Pancreas (tissue), 10 donors: ENCODE results near the gene FGFR2. TPM values are rescaled to one million over a fixed set of nuclear protein-coding genes. Genes with fewer than 3 reads are reported as not detected.

ENCODE experiments used
- ATAC-seq, 4 donors: fragments of 200-7000 bp; cut with Tn5 transposase; one replicate each; pipeline versions ENCODE4 v1.8.0 to v1.9.1; 2020; ENCODE audit warnings: mild to moderate bottlenecking in 4 of 4, moderate library complexity in 4 of 4
- DNase-seq, 6 donors: peaks; one replicate each; pipeline ENCODE4 v3.0.0-alpha.2; 2020
- FAIRE-seq: peaks from 2 replicates; lab custom pipeline; 2012; peaks lifted over from hg19 to GRCh38; lab: Jason Lieb, UNC
- H3K27ac ChIP-seq, 4 donors: fragments of 200-600 bp; sonication (generic); 1 replicate in 3 of 4; 2 replicates in 1 of 4; pipeline versions ENCODE4 v1.5.0 to v1.8.0; 2020
- H3K27me3 ChIP-seq, 4 donors: fragments of 200-600 bp; one replicate each; pipeline ENCODE4 v1.8.0; 2021
- H3K36me3 ChIP-seq, 3 donors: fragments of 200-600 bp; sonication (generic) in 1 of 3; one replicate each; pipeline versions ENCODE4 v1.5.0 to v1.8.0; 2020 to 2021
- H3K4me1 ChIP-seq, 3 donors: fragments of 200-600 bp; one replicate each; pipeline ENCODE4 v1.8.0; 2021
- H3K4me3 ChIP-seq, 4 donors: fragments of 200-600 bp; sonication (generic) in 2 of 4; one replicate each; pipeline versions ENCODE4 v1.5.0 to v1.8.0; 2020 to 2021
- H3K9me3 ChIP-seq, 4 donors: fragments of 200-600 bp; one replicate each; pipeline ENCODE4 v1.8.0; 2021
- WGBS, 2 donors: extraction: QIAGEN DNeasy Blood & Tissue Kit; methylation state at CpG; one replicate each; pipeline ENCODE4 v1.1.7; 2013; 5-methylcytosine and 5-hydroxymethylcytosine counted together
- intact Hi-C, 3 donors: fragments of 100-400 bp; cut with DNase I; formaldehyde crosslinking; loops; one replicate each; pipeline versions ENCODE4 v1.11.1 to v1.14.2; 2022
- polyA plus RNA-seq, 2 donors: library from polyadenylated mRNA; stranded (reverse); fragments of 200-250 nt; gene quantifications; one replicate each; pipeline ENCODE4 v1.2.3, GENCODE V29; 2013
- total RNA-seq, 6 donors: library from RNA; stranded (reverse); fragmentation: NEBNext Ultra II Directional in 4 of 6; extraction: Animal tissue kit (Norgen Biotek cat#: 25700) in 4 of 6; gene quantifications; one replicate each; pipeline versions ENCODE4 v1.2.1 to v1.2.4, GENCODE V29; 2021 to 2023
- TF ChIP-seq, protein P1 (sequence below), 4 donors: fragments of 200-600 bp; sonication (generic) in 3 of 4; IDR thresholded peaks; one replicate each; pipeline versions ENCODE4 v1.5.0 to v1.8.0; 2021; ENCODE audit warnings: antibody characterized with exemption in 4 of 4
- donor health status: healthy with polysubstance abuse.
- donor health status: DM: no; HTN: no; CAD: no; lungs with moderate emphysema.
- donor health status: DM: no; HTN: no; CAD: no.
- donor health status: control.
- donor health status: control.
- donor health status: Bipolar disorder and iron deficiency.
- donor health status: DM: yes; HTN: yes; CAD: no.
- donor health status: DM: no; HTN: no; CAD: no.
- donor health status: DM: no; HTN: no; CAD: no.
- donor health status: DM: yes; HTN: yes; CAD: no.

Gene FGFR2
- total and polyA plus RNA-seq, 8 donors = 23.8 to 64.0 (median 31.4) TPM

DNA sequence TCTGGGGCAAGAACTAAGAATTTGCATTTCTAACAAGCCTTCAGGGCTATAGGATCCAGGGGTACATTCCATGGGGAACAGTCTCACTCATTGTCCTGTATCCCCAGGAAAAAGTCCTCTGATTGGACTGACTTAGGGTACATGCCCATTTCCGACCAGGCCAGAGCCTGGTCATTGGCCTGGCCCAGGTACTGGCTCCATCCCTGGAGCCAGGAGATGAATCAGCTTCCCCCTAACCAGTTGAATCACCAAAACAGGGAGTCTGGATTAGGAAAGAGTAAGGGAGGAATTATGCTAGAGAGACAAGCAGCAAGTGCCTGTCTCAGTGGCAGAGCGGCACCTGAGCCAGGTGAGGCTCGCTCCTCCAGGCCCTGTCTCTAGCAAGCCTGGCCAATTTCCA is 137.5 kb downstream of the FGFR2 start:
- DNase-seq = no peak
- 93 to 94% methylated on average over 3 of the region's 3 CpGs for WGBS, 2 donors
- no peaks in the 10 kb centered on the region for H3K27me3 ChIP-seq
- H3K4me3 ChIP-seq = no peak overlapping the region
- no peaks in the 10 kb centered on the region for H3K4me1 ChIP-seq
- TF ChIP-seq, protein P1, sequence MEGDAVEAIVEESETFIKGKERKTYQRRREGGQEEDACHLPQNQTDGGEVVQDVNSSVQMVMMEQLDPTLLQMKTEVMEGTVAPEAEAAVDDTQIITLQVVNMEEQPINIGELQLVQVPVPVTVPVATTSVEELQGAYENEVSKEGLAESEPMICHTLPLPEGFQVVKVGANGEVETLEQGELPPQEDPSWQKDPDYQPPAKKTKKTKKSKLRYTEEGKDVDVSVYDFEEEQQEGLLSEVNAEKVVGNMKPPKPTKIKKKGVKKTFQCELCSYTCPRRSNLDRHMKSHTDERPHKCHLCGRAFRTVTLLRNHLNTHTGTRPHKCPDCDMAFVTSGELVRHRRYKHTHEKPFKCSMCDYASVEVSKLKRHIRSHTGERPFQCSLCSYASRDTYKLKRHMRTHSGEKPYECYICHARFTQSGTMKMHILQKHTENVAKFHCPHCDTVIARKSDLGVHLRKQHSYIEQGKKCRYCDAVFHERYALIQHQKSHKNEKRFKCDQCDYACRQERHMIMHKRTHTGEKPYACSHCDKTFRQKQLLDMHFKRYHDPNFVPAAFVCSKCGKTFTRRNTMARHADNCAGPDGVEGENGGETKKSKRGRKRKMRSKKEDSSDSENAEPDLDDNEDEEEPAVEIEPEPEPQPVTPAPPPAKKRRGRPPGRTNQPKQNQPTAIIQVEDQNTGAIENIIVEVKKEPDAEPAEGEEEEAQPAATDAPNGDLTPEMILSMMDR (IDR thresholded peaks at IDR 0.05) = no peak
- FAIRE-seq = no peak
- H3K9me3 ChIP-seq = no peaks in the 10 kb centered on the region
- intact Hi-C loops = no loop called here
- H3K36me3 ChIP-seq = no peaks in the 10 kb centered on the region
- no peak overlapping the region for H3K27ac ChIP-seq
- ATAC-seq = no peak

DNA sequence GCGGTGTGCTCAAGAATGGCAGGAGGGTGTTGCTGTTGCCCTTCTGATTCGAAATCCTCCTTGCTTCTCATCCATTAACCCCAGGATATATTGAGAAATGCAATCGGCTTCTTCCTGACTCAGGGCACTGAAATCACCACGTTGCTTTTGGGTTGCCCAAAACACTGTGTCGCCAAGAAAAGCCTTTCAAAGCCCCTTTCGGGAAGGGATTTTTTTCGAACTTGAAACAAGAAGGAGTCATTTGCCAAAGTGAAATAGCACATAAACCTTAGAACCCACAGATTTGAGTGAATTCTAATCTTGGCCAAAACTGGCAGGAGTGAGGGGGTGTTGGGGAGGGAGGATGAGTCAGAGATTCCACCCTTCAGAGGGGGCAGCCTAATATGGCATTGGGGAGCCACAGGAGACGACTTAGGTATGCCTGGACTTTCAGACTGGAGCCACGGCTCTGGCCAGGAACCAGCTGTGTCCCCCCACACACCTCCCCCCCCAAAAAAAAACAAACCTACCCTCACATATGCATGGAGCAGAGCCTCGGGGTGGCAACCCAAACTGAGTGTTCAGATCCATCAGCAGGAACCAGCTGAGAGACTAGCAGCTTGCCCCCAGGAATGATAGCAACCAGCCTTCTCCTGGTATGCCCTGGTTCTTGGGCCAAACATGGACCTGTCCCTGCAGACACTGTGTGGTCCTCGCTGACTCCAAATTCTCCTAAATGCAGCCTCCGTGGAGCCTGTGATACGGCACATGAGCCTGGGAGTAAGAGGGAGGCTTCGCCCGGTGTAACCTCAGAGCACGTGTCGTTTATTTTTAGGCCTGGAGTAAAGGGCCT is 138.4 kb downstream of the FGFR2 start:
- no peaks in the 10 kb centered on the region for H3K4me1 ChIP-seq
- 68 to 75% methylated on average over 17 of the region's 17 CpGs for WGBS, 2 donors
- intact Hi-C loops = no loop called here
- H3K4me3 ChIP-seq = no peak overlapping the region
- no peak for DNase-seq
- ATAC-seq = no peak
- H3K27ac ChIP-seq = no peak overlapping the region
- H3K27me3 ChIP-seq = no peaks in the 10 kb centered on the region
- H3K9me3 ChIP-seq = no peaks in the 10 kb centered on the region
- no peaks in the 10 kb centered on the region for H3K36me3 ChIP-seq
- no peak for FAIRE-seq
- TF ChIP-seq, protein P1 (IDR thresholded peaks at IDR 0.05) = no peak

DNA sequence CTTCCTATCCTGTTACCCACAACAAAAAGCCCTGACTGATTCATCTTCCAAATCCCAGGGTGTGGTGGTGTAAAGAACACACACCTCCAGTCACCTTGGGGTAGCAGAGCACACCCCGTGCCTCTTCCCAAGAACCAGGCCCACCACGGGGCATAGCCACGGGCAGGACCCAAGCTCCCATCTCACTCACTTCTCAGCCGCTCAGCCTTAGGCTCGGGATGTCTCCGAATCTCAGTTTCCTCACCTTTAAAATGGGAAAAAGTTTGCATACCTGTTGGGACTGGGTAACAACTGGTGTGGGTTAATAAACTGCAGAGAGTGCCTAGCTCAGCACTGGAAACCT is 139.0 kb downstream of the FGFR2 start:
- no peak overlapping the region for H3K4me3 ChIP-seq
- H3K27ac ChIP-seq = no peak overlapping the region
- FAIRE-seq = no peak
- H3K27me3 ChIP-seq = no peaks in the 10 kb centered on the region
- no peaks in the 10 kb centered on the region for H3K9me3 ChIP-seq
- no peak for DNase-seq
- no peaks in the 10 kb centered on the region for H3K4me1 ChIP-seq
- TF ChIP-seq, protein P1 (IDR thresholded peaks at IDR 0.05) = no peak
- intact Hi-C loops = no loop called here
- ATAC-seq = no peak
- H3K36me3 ChIP-seq = no peaks in the 10 kb centered on the region
- 76 to 85% methylated on average over 6 of the region's 6 CpGs for WGBS, 2 donors

DNA sequence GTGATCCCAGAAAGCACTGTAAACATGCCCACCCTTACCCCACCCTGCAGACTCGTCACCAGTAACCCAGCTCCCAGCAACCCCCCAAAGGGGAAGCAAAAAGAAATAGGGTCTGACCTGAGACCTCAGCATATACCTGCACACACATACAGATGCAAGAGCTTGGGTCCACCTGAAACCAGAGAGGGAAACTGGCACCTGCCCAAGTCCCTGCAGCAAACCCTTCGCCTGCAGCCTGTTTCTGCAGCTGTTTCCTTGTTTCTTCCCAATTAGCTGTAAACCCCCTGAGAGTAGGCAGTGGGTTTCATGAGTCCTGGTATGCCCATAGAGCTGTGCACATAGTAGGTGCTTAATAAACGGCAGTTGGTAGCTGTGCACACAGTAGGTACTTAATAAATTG is 140.5 kb downstream of the FGFR2 start:
- TF ChIP-seq, protein P1 (IDR thresholded peaks at IDR 0.05) = no peak
- FAIRE-seq = no peak
- H3K4me1 ChIP-seq = no peaks in the 10 kb centered on the region
- H3K9me3 ChIP-seq = no peaks in the 10 kb centered on the region
- WGBS, 2 donors = 41 to 59% methylated on average over 3 of the region's 3 CpGs
- no peak overlapping the region for H3K4me3 ChIP-seq
- no peak overlapping the region for H3K27ac ChIP-seq
- H3K27me3 ChIP-seq = no peaks in the 10 kb centered on the region
- H3K36me3 ChIP-seq = no peaks in the 10 kb centered on the region
- no peak for ATAC-seq
- intact Hi-C loops = no loop called here
- no peak for DNase-seq

DNA sequence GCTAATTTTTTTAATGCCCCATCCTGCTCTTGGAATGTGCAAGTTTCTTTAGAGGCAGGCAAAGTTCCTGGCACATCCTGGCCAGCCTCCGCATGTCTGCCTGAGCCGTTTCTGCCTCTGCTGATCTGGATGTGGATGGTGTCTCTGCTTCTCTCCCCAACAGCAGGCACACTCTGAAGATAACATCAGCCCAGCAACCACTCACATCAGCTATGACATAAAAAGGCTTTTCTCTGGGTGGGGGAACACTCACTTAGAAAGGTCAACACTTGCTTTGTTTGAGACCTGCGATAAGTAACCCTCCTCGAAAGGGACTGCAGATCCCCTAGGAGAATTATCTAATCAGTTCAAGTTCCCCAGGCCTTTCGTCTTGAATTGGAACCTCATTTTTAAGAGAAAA is 142.9 kb downstream of the FGFR2 start:
- Histone ChIP-seq H3K27me3 (no peaks in the 10 kb centered on the region), H3K9me3 (no peaks in the 10 kb centered on the region), H3K4me1 (no peaks in the 10 kb centered on the region), H3K36me3 (no peaks in the 10 kb centered on the region), H3K27ac (no peak overlapping the region), H3K4me3 (no peak overlapping the region)
- FAIRE-seq (no peak), ATAC-seq (no peak), DNase-seq (no peak)
- 76 to 80% methylated on average over 5 of the region's 5 CpGs for WGBS, 2 donors
- TF ChIP-seq, protein P1 (IDR thresholded peaks at IDR 0.05) = no peak
- intact Hi-C loops = no loop called here
